ENCODE results near the gene LRPPRC.
"Not testable (repeated sequence)": the region's sequence is repeated elsewhere in the genome, so short reads cannot be mapped to it uniquely, and the experiment has no call there.

The LRPPRC gene

GRCh38 chr2:43977677-43978375, 18.0 kb downstream of the LRPPRC start:
- no peak for DNase-seq (ENCODE audit: low spot score)

GRCh38 chr2:43960921-43961320, 34.9 kb downstream of the LRPPRC start:
- no peak for DNase-seq (ENCODE audit: low spot score)

- no peak for DNase-seq (ENCODE audit: low spot score)
Observed at GRCh38 chr2:43958397-43959275, 37.2 kb downstream of the LRPPRC start.

- DNase-seq (ENCODE audit: low spot score), result peak; percentile 6
Observed at GRCh38 chr2:43950383-43951008, 45.3 kb downstream of the LRPPRC start.

- no peak for DNase-seq (ENCODE audit: low spot score)
Observed at GRCh38 chr2:43948370-43948769, 47.4 kb downstream of the LRPPRC start.

- DNase-seq (ENCODE audit: low spot score), result no peak
Observed at GRCh38 chr2:43946685-43947084, 49.1 kb downstream of the LRPPRC start.

GRCh38 chr2:43945439-43945838, 50.4 kb downstream of the LRPPRC start:
- DNase-seq (ENCODE audit: low spot score), result no peak

GRCh38 chr2:43944915-43945314, 50.9 kb downstream of the LRPPRC start:
- no peak for DNase-seq (ENCODE audit: low spot score)

- DNase-seq (ENCODE audit: low spot score), result no peak
Observed at GRCh38 chr2:43943809-43944452, 51.9 kb downstream of the LRPPRC start.

- DNase-seq (ENCODE audit: low spot score), result no peak
Observed at GRCh38 chr2:43943323-43943722, 52.5 kb downstream of the LRPPRC start.

- no peak for DNase-seq (ENCODE audit: low spot score)
Observed at GRCh38 chr2:43942881-43943280, 52.9 kb downstream of the LRPPRC start.

GRCh38 chr2:43941966-43942365, 53.8 kb downstream of the LRPPRC start:
- DNase-seq (ENCODE audit: low spot score), result no peak

- DNase-seq (ENCODE audit: low spot score), result no peak
Observed at GRCh38 chr2:43941359-43941758, 54.4 kb downstream of the LRPPRC start.

GRCh38 chr2:43939695-43940256, 56.0 kb downstream of the LRPPRC start:
- no peak for DNase-seq (ENCODE audit: low spot score)

GRCh38 chr2:43937269-43937820, 58.4 kb downstream of the LRPPRC start:
- DNase-seq (ENCODE audit: low spot score), result no peak

- no peak for DNase-seq (ENCODE audit: low spot score)
Observed at GRCh38 chr2:43934567-43934966, 61.2 kb downstream of the LRPPRC start.

- DNase-seq (ENCODE audit: low spot score), result no peak
Observed at GRCh38 chr2:43931293-43931692, 64.5 kb downstream of the LRPPRC start.

GRCh38 chr2:43927442-43927841, 68.3 kb downstream of the LRPPRC start:
- no peak for DNase-seq (ENCODE audit: low spot score)

GRCh38 chr2:43925431-43925830, 70.4 kb downstream of the LRPPRC start:
- no peak for DNase-seq (ENCODE audit: low spot score)

- DNase-seq (ENCODE audit: low spot score), result no peak
Observed at GRCh38 chr2:43924463-43924862, 71.3 kb downstream of the LRPPRC start.

- not testable (repeated sequence) for DNase-seq (ENCODE audit: low spot score)
Observed at GRCh38 chr2:43911136-43911790, 84.5 kb downstream of the LRPPRC start.
